GM12873 (cell line): ENCODE results near the gene HSD17B8.

Experiments used
- TF ChIP-seq, protein P1 (sequence below): IDR thresholded peaks from 2 replicates; pipeline ENCODE4 v1.5.1; 2012; ENCODE audit warnings: low read depth, mild to moderate bottlenecking, moderate library complexity, low read length, control low read depth; ENCODE audit not compliant: insufficient read depth; ENCODE audit errors: missing control alignments

Gene HSD17B8

DNA sequence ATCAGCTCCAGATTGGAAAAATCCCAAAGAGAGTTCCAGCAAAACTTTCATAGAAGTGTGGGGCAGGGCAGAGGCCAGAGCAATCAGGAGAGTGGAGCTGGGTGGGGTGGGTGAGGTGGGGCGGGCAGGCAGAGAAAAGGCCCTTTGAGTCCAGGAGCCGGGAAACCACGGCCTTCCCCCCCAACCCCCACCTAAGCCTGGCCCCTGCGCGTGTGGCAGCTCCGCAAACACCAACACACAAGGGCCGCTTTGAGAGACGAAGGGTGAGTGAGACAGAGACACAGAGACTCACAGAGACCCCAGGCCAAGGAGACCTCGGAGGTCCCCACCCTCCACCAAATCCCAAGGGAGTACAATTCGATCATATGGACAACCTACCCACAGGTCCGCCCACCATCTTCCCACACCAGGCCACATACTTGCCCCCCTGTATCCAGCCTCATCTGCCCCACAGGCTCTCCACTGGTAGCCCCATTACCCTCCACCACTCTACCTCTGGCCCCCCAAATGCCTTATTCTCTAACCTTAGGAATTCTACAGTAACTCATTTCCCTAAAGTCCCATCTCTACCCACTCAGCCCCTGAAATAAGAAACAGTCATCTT is 13.8 kb upstream of the HSD17B8 start:
- TF ChIP-seq, protein P1, sequence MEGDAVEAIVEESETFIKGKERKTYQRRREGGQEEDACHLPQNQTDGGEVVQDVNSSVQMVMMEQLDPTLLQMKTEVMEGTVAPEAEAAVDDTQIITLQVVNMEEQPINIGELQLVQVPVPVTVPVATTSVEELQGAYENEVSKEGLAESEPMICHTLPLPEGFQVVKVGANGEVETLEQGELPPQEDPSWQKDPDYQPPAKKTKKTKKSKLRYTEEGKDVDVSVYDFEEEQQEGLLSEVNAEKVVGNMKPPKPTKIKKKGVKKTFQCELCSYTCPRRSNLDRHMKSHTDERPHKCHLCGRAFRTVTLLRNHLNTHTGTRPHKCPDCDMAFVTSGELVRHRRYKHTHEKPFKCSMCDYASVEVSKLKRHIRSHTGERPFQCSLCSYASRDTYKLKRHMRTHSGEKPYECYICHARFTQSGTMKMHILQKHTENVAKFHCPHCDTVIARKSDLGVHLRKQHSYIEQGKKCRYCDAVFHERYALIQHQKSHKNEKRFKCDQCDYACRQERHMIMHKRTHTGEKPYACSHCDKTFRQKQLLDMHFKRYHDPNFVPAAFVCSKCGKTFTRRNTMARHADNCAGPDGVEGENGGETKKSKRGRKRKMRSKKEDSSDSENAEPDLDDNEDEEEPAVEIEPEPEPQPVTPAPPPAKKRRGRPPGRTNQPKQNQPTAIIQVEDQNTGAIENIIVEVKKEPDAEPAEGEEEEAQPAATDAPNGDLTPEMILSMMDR: no peak

DNA sequence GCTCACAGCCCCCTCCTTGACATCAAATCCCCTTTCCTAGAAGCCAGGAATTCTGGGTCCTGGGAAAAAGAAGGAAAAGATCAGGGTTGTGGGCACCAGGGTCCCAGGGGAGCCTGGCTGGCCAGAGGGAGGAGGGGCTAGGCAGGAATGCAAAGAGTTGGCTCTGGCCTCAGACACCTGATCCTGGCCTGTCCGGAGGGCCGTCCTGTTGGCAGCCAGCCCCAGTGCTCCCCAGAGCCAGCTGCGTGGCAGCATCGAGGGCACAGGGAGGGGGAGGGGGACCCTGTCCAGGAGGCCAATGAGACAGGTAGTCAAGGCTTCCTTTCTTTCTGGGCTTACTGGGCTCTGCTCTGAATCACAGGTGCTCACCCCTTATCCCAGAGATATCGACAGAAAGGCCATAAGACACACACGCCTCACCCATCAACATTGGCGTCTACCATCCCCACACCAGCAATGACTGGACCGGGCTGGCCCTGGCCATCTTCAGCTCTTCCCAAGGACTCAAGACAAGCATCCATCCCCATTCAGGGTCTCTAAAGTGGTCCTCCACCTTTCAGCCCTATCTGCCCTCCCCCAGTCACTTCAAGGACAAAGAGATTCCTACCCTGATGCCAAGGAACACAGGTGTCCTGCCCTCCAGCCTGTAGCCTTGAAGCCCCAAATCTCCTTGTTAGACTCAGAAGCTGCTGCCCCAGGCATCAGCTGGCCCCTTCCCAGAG is 12.9 kb upstream of the HSD17B8 start:
- TF ChIP-seq, protein P1: no peak

DNA sequence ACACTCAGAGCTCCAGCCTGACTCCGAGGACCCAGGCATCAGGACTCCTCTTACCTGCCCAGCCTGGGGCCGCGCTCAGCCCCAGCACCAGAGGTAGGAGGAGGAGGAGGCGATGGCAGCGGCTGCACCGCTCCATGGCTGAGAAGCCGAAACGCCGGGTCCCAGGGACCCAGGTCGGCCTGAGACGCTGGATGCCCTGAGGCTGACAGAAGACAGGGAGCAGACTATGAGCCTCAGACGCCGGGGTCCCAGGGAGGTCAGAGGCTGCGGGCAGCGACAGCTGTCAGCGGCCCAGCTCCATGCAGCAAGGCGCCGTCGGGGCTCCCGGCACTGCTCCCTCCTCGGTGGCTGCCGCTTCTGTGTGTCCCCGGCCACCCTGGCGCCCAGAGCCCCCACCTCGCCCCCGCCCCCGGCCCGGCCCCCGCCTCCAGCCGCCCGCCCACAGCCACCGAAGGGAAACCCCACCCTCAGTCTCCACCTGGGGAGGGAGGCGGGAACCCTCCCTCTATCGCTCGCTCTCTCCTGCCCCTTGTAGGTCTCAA is 12.3 kb upstream of the HSD17B8 start, which contains the start of gene COL11A2:
TSS of gene COL11A2 (minus strand) at position 363 of the 542 bp plus-strand sequence. CDS start at position 136, 227 bp downstream.
- TF ChIP-seq, protein P1: no peak

DNA sequence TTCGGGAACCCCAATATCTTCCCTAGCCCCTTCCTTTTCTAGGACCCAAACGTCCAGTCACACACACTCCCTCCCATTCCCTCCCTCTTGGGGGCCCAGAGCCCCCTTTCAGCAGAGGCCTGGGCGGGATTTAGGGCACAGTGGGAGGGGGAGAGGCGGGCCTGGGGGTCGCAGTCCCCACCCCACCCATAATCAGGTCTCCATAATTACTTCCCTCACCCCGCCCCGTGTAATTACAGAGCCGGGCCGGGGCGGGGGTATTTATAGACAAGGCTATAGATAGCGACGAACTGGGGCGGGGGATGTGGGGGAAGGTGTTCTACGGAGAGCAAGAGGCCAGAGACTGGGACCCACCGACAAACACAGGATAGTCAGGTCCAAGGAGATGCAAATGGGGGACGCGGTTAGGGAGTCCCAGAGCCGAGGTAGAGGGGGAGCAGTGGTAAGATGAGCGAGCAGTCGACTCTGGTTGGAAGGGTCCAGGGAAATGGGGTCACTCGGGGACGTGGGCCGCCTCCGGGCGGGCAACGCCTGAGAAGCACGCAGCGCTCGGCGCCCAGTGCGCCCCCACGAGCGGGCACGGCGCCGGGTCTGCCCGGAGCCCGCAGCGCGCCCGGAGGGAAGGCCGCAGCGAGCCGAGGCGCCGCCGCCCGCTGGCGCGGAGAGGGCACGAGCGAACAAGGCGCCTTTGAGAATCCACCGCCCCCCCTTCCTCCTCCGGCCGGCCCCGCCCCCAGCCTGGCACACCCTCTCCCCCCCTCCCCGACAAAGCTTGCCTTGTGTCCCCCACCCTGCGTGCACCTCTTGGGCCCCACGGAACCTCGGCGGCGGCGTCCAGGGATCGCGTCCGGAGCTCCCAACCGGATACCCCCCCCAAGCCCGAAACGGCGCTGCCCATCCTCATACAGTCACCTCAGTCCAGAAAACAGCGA is 11.5 kb upstream of the HSD17B8 start:
- TF ChIP-seq, protein P1: no peak

DNA sequence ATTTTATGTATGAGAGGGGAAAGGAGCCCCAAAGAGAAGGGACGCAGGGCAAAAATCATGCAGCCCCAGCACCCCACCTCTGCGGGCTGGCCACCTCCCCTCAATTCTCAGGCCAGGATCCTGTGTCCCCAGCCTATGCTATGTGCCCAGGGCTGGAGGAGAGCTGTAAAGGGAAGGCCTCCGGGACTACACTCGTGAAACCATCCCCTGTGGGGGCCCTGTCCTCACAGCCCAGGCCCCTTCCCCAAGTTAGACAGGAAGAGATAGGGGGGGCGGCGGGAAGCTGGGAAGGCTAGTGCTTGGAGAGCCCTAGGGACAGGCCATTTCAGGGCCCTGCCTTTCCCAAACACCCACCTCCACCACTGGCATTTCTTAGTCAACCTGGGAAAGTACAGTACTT is 10.8 kb upstream of the HSD17B8 start:
- TF ChIP-seq, protein P1: no peak

DNA sequence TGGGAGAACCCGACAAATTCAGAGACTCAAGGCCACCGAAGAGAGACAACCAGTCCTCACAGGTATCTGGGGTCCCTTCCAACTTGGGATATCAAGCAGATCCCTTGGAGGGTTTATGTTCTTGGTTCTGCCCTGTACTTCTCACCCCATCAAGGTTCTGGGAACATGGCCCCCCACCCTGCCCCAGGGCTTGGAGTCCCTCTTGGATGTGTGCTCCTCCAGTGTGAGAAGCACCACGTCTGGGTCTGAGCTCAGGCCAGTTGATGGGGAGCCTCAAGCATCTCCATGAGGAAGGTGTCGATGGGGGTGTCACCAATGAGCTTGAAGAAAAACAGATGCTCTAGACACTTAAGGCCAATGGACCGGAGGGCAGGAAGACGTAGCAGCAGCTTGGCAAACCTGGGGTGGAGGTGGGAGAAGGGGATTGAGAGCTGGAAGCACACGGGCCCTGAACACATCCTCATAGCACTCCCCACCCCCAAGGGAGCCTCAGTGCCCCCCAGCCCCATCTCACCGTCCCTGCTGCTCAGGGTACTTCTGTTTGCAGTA is 9.9 kb upstream of the HSD17B8 start:
- TF ChIP-seq, protein P1: no peak
